Panc1 (cell line): Measurements from ENCODE around the gene MMP11. TPM values are rescaled to one million over a fixed set of nuclear protein-coding genes. Genes with fewer than 3 reads are reported as not detected.
A peak's percentile ranks its signal among the peaks of the same experiment; 100 is the strongest.

Source experiments
- ATAC-seq: fragments of 200-7000 bp; cut with Tn5 transposase; 2 replicates; pipeline ENCODE4 v1.9.1; 2020; ENCODE audit warnings: mild to moderate bottlenecking, moderate library complexity
- BruUV-seq: library from RNA; stranded (reverse); fragments of 400-500 nt; replicated peaks from 2 replicates; lab custom pipeline; 2021; lab: Mats Ljungman, UMichigan
- CTCF ChIA-PET: fragments of 300-600 bp; sonication (Branson Sonifier 250); formaldehyde crosslinking; loops from one replicate; lab custom pipeline; 2022; ENCODE audit warnings: antibody characterized with exemption; lab: Charles Lee
- POLR2A ChIA-PET: fragments of 300-600 bp; sonication (Branson Sonifier 250); formaldehyde crosslinking; loops from one replicate; lab custom pipeline; 2022; ENCODE audit warnings: antibody characterized with exemption; lab: Charles Lee
- DNase-seq: peaks from one replicate; pipeline ENCODE4 v3.0.0-alpha.2; 2010; ENCODE audit warnings: low read depth, low spot score
- H3K27ac ChIP-seq: 2 replicates; pipeline ENCODE4 v1.5.1; 2011; ENCODE audit warnings: mild to moderate bottlenecking, low read length, inconsistent platforms
- H3K27me3 ChIP-seq: fragments of 200-500 bp; sonication (Bioruptor generic); 2 replicates; pipeline ENCODE4 v1.6.0; 2014; ENCODE audit warnings: low read length, inconsistent platforms; ENCODE audit not compliant: control insufficient read depth, insufficient read depth
- H3K36me3 ChIP-seq: fragments of 200-500 bp; sonication (Bioruptor generic); 2 replicates; pipeline ENCODE4 v1.5.1; 2014; ENCODE audit warnings: inconsistent platforms, mild to moderate bottlenecking, low read length, moderate library complexity; ENCODE audit not compliant: control insufficient read depth, insufficient read depth
- H3K4me1 ChIP-seq: 2 replicates; pipeline ENCODE4 v1.5.1; 2011; ENCODE audit warnings: inconsistent platforms, mild to moderate bottlenecking, low read length, moderate library complexity; ENCODE audit not compliant: control insufficient read depth, insufficient read depth
- H3K4me3 ChIP-seq, 2 experiments: 2 replicates each; pipeline ENCODE4 v1.5.1; 2011 to 2012; ENCODE audit warnings: low read depth in 2 of 2, low read length in 2 of 2, mild to moderate bottlenecking in 2 of 2, inconsistent platforms in 1 of 2, moderate library complexity in 1 of 2
- H3K9me3 ChIP-seq: fragments of 200-500 bp; sonication (Bioruptor generic); 2 replicates; pipeline ENCODE4 v1.5.1; 2014; ENCODE audit warnings: low read depth, mild to moderate bottlenecking, inconsistent platforms, low read length, moderate library complexity; ENCODE audit not compliant: control insufficient read depth, insufficient read depth
- CTCF ChIP-seq: fragments of 450-650 bp; IDR thresholded peaks from 2 replicates; pipeline ENCODE4 v1.5.1; 2017; ENCODE audit warnings: mild to moderate bottlenecking
- POLR2AphosphoS5 ChIP-seq: IDR thresholded peaks from 2 replicates; pipeline ENCODE4 v1.6.1; 2012; ENCODE audit warnings: mild to moderate bottlenecking, low read depth, low read length, moderate library complexity
- REST ChIP-seq, 2 experiments: IDR thresholded peaks; 2 replicates each; pipeline ENCODE4 v1.6.1; 2011 to 2012; ENCODE audit warnings: low read depth in 2 of 2, control low read depth in 1 of 2, low read length in 1 of 2, mild to moderate bottlenecking in 1 of 2, moderate library complexity in 1 of 2; ENCODE audit not compliant: insufficient read depth in 1 of 2
- SIN3A ChIP-seq: IDR thresholded peaks from 2 replicates; pipeline ENCODE4 v1.6.1; 2012; ENCODE audit warnings: low read depth, mild to moderate bottlenecking, low read length, moderate library complexity, borderline replicate concordance; ENCODE audit not compliant: insufficient read depth
- TCF7L2 ChIP-seq: IDR thresholded peaks from 2 replicates; pipeline ENCODE4 v1.6.1; 2011; ENCODE audit warnings: mild to moderate bottlenecking, low read depth, low read length, inconsistent platforms
- in situ Hi-C: cut with HindIII; loops from 2 replicates; pipeline ENCODE4 v1.10.0; 2016; ENCODE audit warnings: low sequenced_read_pairs, low pct_unique_long_range_greater_than_20kb
- intact Hi-C: fragments of 100-400 bp; cut with micrococcal nuclease; formaldehyde crosslinking; loops from one replicate; pipeline ENCODE4 v1.10.0; 2022; ENCODE audit not compliant: unreplicated experiment
- total RNA-seq: library from RNA; stranded (reverse); gene quantifications from one replicate; pipeline ENCODE4 v1.2.1, GENCODE V29; 2021; ENCODE audit not compliant: unreplicated experiment

The MMP11 gene
- total RNA-seq, 1 experiment from 2014 or later: 3.0 TPM

- in situ Hi-C loops: no loop called here
- H3K36me3 ChIP-seq: peaks cover 7% of the 10 kb centered on the region; the same call in 1 of the 2 replicates
- H3K9me3 ChIP-seq: no peaks in the 10 kb centered on the region
- ChIA-PET POLR2A (no interaction called here), CTCF (no interaction called here)
- DNase-seq (no peak), ATAC-seq (peak; percentile 99)
- TF ChIP-seq SIN3A (no peak), POLR2AphosphoS5 (no peak), TCF7L2 (no peak), CTCF (no peak; the same call in 1 of the 2 replicates), REST (IDR thresholded peaks at IDR 0.05; ENCODE audit: insufficient read depth in 1 of 2, low read depth in 2 of 2, low read length in 1 of 2) (no peak)
- peaks cover 6% of the 10 kb centered on the region for H3K4me1 ChIP-seq
- H3K27me3 ChIP-seq: no peaks in the 10 kb centered on the region
- H3K27ac ChIP-seq: peak within 1 kb of the TSS; percentile 82
- peak within 1 kb of the TSS; percentile 69 to 73 for H3K4me3 ChIP-seq
- BruUV-seq: no TSS peak
- intact Hi-C loops: no loop called here
Measured at GRCh38 chr22:23750714-23751440, 21.8 kb upstream of the MMP11 start, which contains the start of gene ZNF70. Gene ZNF70 (minus strand): TSS chr22:23751112. CDS start chr22:23745140, 5,972 bp downstream.

GRCh38 chr22:23751441-23751996 is 21.1 kb upstream of the MMP11 start:
- H3K4me1 ChIP-seq: peaks cover 6% of the 10 kb centered on the region
- peak overlapping the region; percentile 61 to 69 for H3K4me3 ChIP-seq
- CTCF ChIA-PET: no interaction called here
- POLR2A ChIA-PET: no interaction called here
- H3K27ac ChIP-seq: peak overlapping the region; percentile 82
- DNase-seq (no peak), ATAC-seq (peak; percentile 55)
- TF ChIP-seq SIN3A (no peak), CTCF (no peak)
- peaks cover 7% of the 10 kb centered on the region; the same call in 1 of the 2 replicates for H3K36me3 ChIP-seq
- in situ Hi-C loops (no loop called here), intact Hi-C loops (no loop called here)
- H3K9me3 ChIP-seq: no peaks in the 10 kb centered on the region
- BruUV-seq: no TSS peak
- H3K27me3 ChIP-seq: no peaks in the 10 kb centered on the region
